TTC549 (cell line): ENCODE data around the gene DSTYK.
"Not testable (repeated sequence)": the region's sequence is repeated elsewhere in the genome, so short reads cannot be mapped to it uniquely, and the experiment has no call there.

Experiments used
- FAIRE-seq: peaks from 2 replicates; lab custom pipeline; 2012; peaks lifted over from hg19 to GRCh38; lab: Jason Lieb, UNC

DSTYK gene

GRCh38 chr1:205240118-205240517, 28.6 kb upstream of the DSTYK start:
- FAIRE-seq, result no peak

- no peak for FAIRE-seq
Observed at GRCh38 chr1:205239078-205239477, 27.6 kb upstream of the DSTYK start.

GRCh38 chr1:205237526-205238484, 26.3 kb upstream of the DSTYK start:
- no peak for FAIRE-seq

- no peak for FAIRE-seq
Observed at GRCh38 chr1:205236951-205237475, 25.5 kb upstream of the DSTYK start.

GRCh38 chr1:205236526-205236925, 25.0 kb upstream of the DSTYK start:
- FAIRE-seq, result no peak

- FAIRE-seq, result no peak
Observed at GRCh38 chr1:205235951-205236350, 24.4 kb upstream of the DSTYK start.

GRCh38 chr1:205233986-205234385, 22.5 kb upstream of the DSTYK start:
- not testable (repeated sequence) for FAIRE-seq

- no peak for FAIRE-seq
Observed at GRCh38 chr1:205232945-205233397, 21.5 kb upstream of the DSTYK start.

GRCh38 chr1:205232127-205232820, 20.8 kb upstream of the DSTYK start:
- FAIRE-seq, result no peak

GRCh38 chr1:205230982-205231381, 19.5 kb upstream of the DSTYK start:
- FAIRE-seq, result no peak

GRCh38 chr1:205229916-205230700, 18.6 kb upstream of the DSTYK start:
- FAIRE-seq, result no peak

- FAIRE-seq, result no peak
Observed at GRCh38 chr1:205229399-205229871, 17.9 kb upstream of the DSTYK start.

- no peak for FAIRE-seq
Observed at GRCh38 chr1:205228093-205228521, 16.6 kb upstream of the DSTYK start.

- FAIRE-seq, result no peak
Observed at GRCh38 chr1:205227584-205228013, 16.1 kb upstream of the DSTYK start, which contains the start of gene TMCC2. Gene TMCC2, plus strand, starts transcription at chr1:205227946. Its CDS starts 619 bp downstream, at chr1:205228565.

GRCh38 chr1:205226868-205227583, 15.5 kb upstream of the DSTYK start:
- no peak for FAIRE-seq

GRCh38 chr1:205225901-205226765, 14.6 kb upstream of the DSTYK start:
- FAIRE-seq, result no peak

- FAIRE-seq, result no peak
Observed at GRCh38 chr1:205224736-205225135, 13.2 kb upstream of the DSTYK start.

- no peak for FAIRE-seq
Observed at GRCh38 chr1:205220421-205220820, 8.9 kb upstream of the DSTYK start.

GRCh38 chr1:205217418-205217817, 5.9 kb upstream of the DSTYK start:
- FAIRE-seq, result no peak

- no peak for FAIRE-seq
Observed at GRCh38 chr1:205216588-205216987, 5.1 kb upstream of the DSTYK start.
